IMR-90 (cell line): Measurements from ENCODE around the gene SLC6A12. TPM values are rescaled to one million over a fixed set of nuclear protein-coding genes. Genes with fewer than 3 reads are reported as not detected.

Source experiments
- ATAC-seq: fragments of 200-7000 bp; cut with Tn5 transposase; 2 replicates; pipeline ENCODE4 v1.9.1; 2020; ENCODE audit warnings: low read depth, mild to moderate bottlenecking, moderate library complexity
- BruUV-seq: library from RNA; stranded (reverse); fragments of 400-500 nt; replicated peaks from 2 replicates; lab custom pipeline; 2021; lab: Mats Ljungman, UMichigan
- CTCF ChIA-PET: fragments of 300-600 bp; formaldehyde crosslinking; extraction: SDS; loops from one replicate; lab custom pipeline; 2021; ENCODE audit warnings: antibody characterized with exemption; lab: Yijun Ruan, JAX
- POLR2A ChIA-PET: fragments of 300-600 bp; sonication (Branson Sonifier 250); formaldehyde crosslinking; loops from one replicate; lab custom pipeline; 2022; ENCODE audit warnings: antibody characterized with exemption; ENCODE audit not compliant: unreplicated experiment; lab: Charles Lee
- DNase-seq: peaks from one replicate; pipeline ENCODE4 v3.0.0; 2013
- H2AFZ ChIP-seq: replicated peaks from 2 replicates; pipeline ENCODE3; 2013; ENCODE audit warnings: low read length, mild to moderate bottlenecking; ENCODE audit not compliant: poor library complexity
- H2AK5ac ChIP-seq: 2 replicates; pipeline ENCODE4 v1.6.1; 2013; ENCODE audit warnings: low read depth, low read length, inconsistent platforms
- H2AK9ac ChIP-seq: replicated peaks from 2 replicates; pipeline ENCODE3; 2013; ENCODE audit warnings: mild to moderate bottlenecking, low read depth, low read length, moderate library complexity; ENCODE audit not compliant: poor library complexity
- H2BK120ac ChIP-seq: 2 replicates; pipeline ENCODE4 v1.6.1; 2013; ENCODE audit warnings: low read depth, low read length, inconsistent platforms
- H2BK15ac ChIP-seq: 3 replicates; pipeline ENCODE4 v1.6.1; 2013; ENCODE audit warnings: low read depth, low read length, inconsistent platforms
- H2BK20ac ChIP-seq: 2 replicates; pipeline ENCODE4 v1.6.1; 2013; ENCODE audit warnings: low read depth, mild to moderate bottlenecking, inconsistent platforms, low read length, moderate library complexity
- H2BK5ac ChIP-seq: 2 replicates; pipeline ENCODE4 v1.6.1; 2013; ENCODE audit warnings: mild to moderate bottlenecking, low read depth, low read length, inconsistent platforms; ENCODE audit not compliant: poor library complexity, severe bottlenecking
- H3K14ac ChIP-seq: replicated peaks from 2 replicates; pipeline ENCODE4 v1.6.1; 2013; ENCODE audit warnings: low read depth, low read length, inconsistent platforms
- H3K18ac ChIP-seq: 2 replicates; pipeline ENCODE4 v1.6.1; 2013; ENCODE audit warnings: low read depth, low read length, control low read depth
- H3K23ac ChIP-seq: 2 replicates; pipeline ENCODE4 v1.6.1; 2013; ENCODE audit warnings: low read depth, low read length, inconsistent platforms
- H3K27ac ChIP-seq: 2 replicates; pipeline ENCODE4 v1.5.1; 2013; ENCODE audit warnings: mild to moderate bottlenecking, control low read depth, low read length; ENCODE audit not compliant: insufficient read depth
- H3K27me3 ChIP-seq: 2 replicates; pipeline ENCODE4 v1.6.1; 2013; ENCODE audit warnings: low read length; ENCODE audit not compliant: control insufficient read depth, insufficient read depth
- H3K36me3 ChIP-seq: 2 replicates; pipeline ENCODE4 v1.6.1; 2013; ENCODE audit warnings: low read length, mixed read lengths; ENCODE audit not compliant: control insufficient read depth, insufficient read depth
- H3K4ac ChIP-seq: 2 replicates; pipeline ENCODE4 v1.6.1; 2013; ENCODE audit warnings: low read depth, low read length, inconsistent platforms
- H3K4me1 ChIP-seq: 2 replicates; pipeline ENCODE4 v1.6.1; 2013; ENCODE audit warnings: low read length, mixed read lengths; ENCODE audit not compliant: control insufficient read depth, insufficient read depth
- H3K4me2 ChIP-seq: 2 replicates; pipeline ENCODE4 v1.6.1; 2013; ENCODE audit warnings: low read depth, mild to moderate bottlenecking, control low read depth, low read length, moderate library complexity
- H3K4me3 ChIP-seq: 2 replicates; pipeline ENCODE4 v1.5.1; 2013; ENCODE audit warnings: low read depth, mild to moderate bottlenecking, control low read depth, low read length, moderate library complexity; ENCODE audit not compliant: insufficient read depth
- H3K56ac ChIP-seq: 2 replicates; pipeline ENCODE4 v1.6.1; 2013; ENCODE audit warnings: low read length, inconsistent platforms; ENCODE audit not compliant: insufficient read depth; ENCODE audit errors: extremely low read depth
- H3K79me1 ChIP-seq, 2 experiments: 2 replicates each; pipeline ENCODE4 v1.6.1; 2013; ENCODE audit warnings: low read length in 2 of 2, inconsistent platforms in 1 of 2, low read depth in 1 of 2
- H3K9ac ChIP-seq: 2 replicates; pipeline ENCODE4 v1.6.1; 2013; ENCODE audit warnings: low read depth, low read length, control low read depth
- H3K9me1 ChIP-seq: 2 replicates; pipeline ENCODE4 v1.6.1; 2013; ENCODE audit warnings: low read length, inconsistent platforms; ENCODE audit not compliant: insufficient read depth
- H3K9me3 ChIP-seq: 2 replicates; pipeline ENCODE4 v1.6.1; 2013; ENCODE audit warnings: low read length; ENCODE audit not compliant: control insufficient read depth, insufficient read depth
- H4K20me1 ChIP-seq: 2 replicates; pipeline ENCODE4 v1.6.1; 2013; ENCODE audit warnings: low read length, inconsistent platforms; ENCODE audit not compliant: insufficient read depth
- H4K5ac ChIP-seq: 2 replicates; pipeline ENCODE4 v1.6.1; 2013; ENCODE audit warnings: mild to moderate bottlenecking, low read depth, low read length, control low read depth
- H4K8ac ChIP-seq, 2 experiments: 2 replicates each; pipeline ENCODE4 v1.6.1; 2013; ENCODE audit warnings: low read depth in 2 of 2, low read length in 2 of 2, control low read depth in 1 of 2, inconsistent platforms in 1 of 2
- H4K91ac ChIP-seq: 2 replicates; pipeline ENCODE4 v1.6.1; 2013; ENCODE audit warnings: low read depth, low read length, inconsistent platforms; ENCODE audit not compliant: insufficient read depth
- MAZ ChIP-seq: IDR thresholded peaks from 2 replicates; pipeline ENCODE4 v1.6.1; 2012; ENCODE audit warnings: low read depth, mild to moderate bottlenecking, low read length, improper control_type of control experiment, moderate library complexity, borderline replicate concordance
- MXI1 ChIP-seq: IDR thresholded peaks from 2 replicates; pipeline ENCODE4 v1.6.1; 2012; ENCODE audit warnings: low read depth, mild to moderate bottlenecking, low read length, moderate library complexity, borderline replicate concordance
- POLR2A ChIP-seq: IDR thresholded peaks from 2 replicates; pipeline ENCODE4 v1.6.1; 2012; ENCODE audit warnings: mild to moderate bottlenecking, low read depth, low read length
- WGBS, 2 experiments: methylation state at CpG; one replicate each; pipeline versions ENCODE4 v1.1.5 to v1.1.7; 2013; ENCODE audit warnings: missing lambda C conversion rate in 2 of 2; ENCODE audit not compliant: insufficient read length in 1 of 2; ENCODE audit errors: extremely low coverage in 2 of 2; 5-methylcytosine and 5-hydroxymethylcytosine counted together
- dilution Hi-C: fragments of 300-500 bp; cut with HindIII; formaldehyde crosslinking; loops from one replicate; pipeline ENCODE4 v1.14.3; 2018; ENCODE audit warnings: low sequenced_read_pairs; ENCODE audit not compliant: unreplicated experiment
- in situ Hi-C: fragments of 300-500 bp; cut with MboI; formaldehyde crosslinking; loops from 3 replicates; pipeline ENCODE4 v1.14.3; 2019; ENCODE audit warnings: low sequenced_read_pairs, inconsistent platforms, mixed read lengths
- intact Hi-C: fragments of 100-400 bp; cut with micrococcal nuclease; formaldehyde crosslinking; loops from 2 replicates; pipeline ENCODE4 v1.10.0; 2022
- polyA plus RNA-seq, 3 experiments: library from polyadenylated mRNA; depleted of rRNA; stranded (reverse); fragments of >200 nt; gene quantifications; 2 replicates each; pipeline ENCODE4 v1.2.3, GENCODE V29; 2012; ENCODE audit warnings: low replicate concordance in 1 of 3
- total RNA-seq: library from RNA; depleted of rRNA; stranded (reverse); fragments of >200 nt; gene quantifications from 2 replicates; pipeline ENCODE4 v1.2.3, GENCODE V29; 2012

Gene SLC6A12
- total and polyA plus RNA-seq, 2 of the 4 experiments (the other 2 are of a cell fraction), result not detected

DNA sequence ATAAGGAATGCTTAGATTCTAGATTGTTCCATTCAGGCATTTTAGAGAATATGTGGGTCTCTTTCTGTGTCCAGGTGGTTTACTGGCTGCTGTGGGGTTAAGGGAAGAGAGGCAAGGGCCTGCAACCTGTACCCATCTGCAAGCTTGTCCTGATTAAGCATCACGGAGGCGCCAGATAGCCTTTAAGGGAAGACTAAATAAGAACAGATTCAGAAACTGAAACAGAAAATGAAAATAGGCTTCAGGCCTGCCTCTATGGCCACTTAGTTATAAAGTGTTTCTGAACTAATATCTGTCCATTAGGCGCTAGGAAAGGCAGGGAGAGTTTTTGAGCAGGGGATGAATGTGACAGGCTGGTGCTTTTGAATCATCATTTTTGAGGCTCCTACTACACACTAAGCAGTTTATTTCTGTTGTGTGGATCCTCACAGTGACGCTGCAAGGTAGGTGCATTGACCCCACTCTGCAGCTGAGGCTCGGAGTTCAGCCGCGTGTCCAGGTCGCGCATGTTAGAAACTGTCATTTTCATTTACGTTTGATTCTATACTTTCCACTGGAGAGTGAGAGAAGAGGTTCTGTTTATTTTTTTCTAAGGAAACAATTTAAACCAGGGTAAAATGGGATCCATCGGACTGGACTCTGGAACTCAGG lies 47.4 kb downstream of the SLC6A12 start:
- Histone ChIP-seq H2BK20ac (no peak overlapping the region), H2BK15ac (no peak overlapping the region), H4K5ac (no peak overlapping the region), H3K27me3 (peaks cover 21% of the 10 kb centered on the region), H3K4me3 (no peak overlapping the region), H2BK120ac (no peak overlapping the region), H3K9ac (no peak overlapping the region), H3K23ac (no peak overlapping the region), H3K4ac (no peak overlapping the region), H3K27ac (no peak overlapping the region), H4K20me1 (no peaks in the 10 kb centered on the region), H2AK9ac (no peak overlapping the region), H4K8ac (no peak overlapping the region), H2AFZ (no peak overlapping the region), H4K91ac (no peak overlapping the region), H3K4me1 (peaks cover 8% of the 10 kb centered on the region), H3K9me1 (no peaks in the 10 kb centered on the region), H2AK5ac (no peak overlapping the region), H3K14ac (no peak overlapping the region), H3K4me2 (no peak overlapping the region), H3K56ac (no peak overlapping the region), H3K79me1 (no peaks in the 10 kb centered on the region), H3K36me3 (no peaks in the 10 kb centered on the region), H2BK5ac (no peak overlapping the region), H3K9me3 (no peaks in the 10 kb centered on the region), H3K18ac (no peak overlapping the region)
- no peak for DNase-seq
- ChIA-PET POLR2A (no interaction called here), CTCF (no interaction called here)
- no TSS peak for BruUV-seq
- dilution Hi-C loops, result no loop called here
- no peak for TF ChIP-seq MAZ
- no peak for TF ChIP-seq POLR2A
- no peak for TF ChIP-seq MXI1
- WGBS, 2 experiments, result no CpG with 5 or more reads among the region's 11 CpGs
- intact Hi-C loops, result no loop called here
- no peak for ATAC-seq
- in situ Hi-C loops, result no loop called here
